Neural crest cell (in vitro differentiated cells): ENCODE measurements around the gene PC. TPM values are rescaled to one million over a fixed set of nuclear protein-coding genes. Genes with fewer than 3 reads are reported as not detected.
"Not testable (repeated sequence)": the region's sequence is repeated elsewhere in the genome, so short reads cannot be mapped to it uniquely, and the experiment has no call there.

ENCODE experiments used
- DNase-seq: peaks from one replicate; pipeline ENCODE4 v3.0.0; 2021; ENCODE audit warnings: low read depth, mixed read lengths, low spot score
- H3K27ac Mint-ChIP-seq: one replicate; pipeline ENCODE4 v1.8.0; 2021; ENCODE audit warnings: mild to moderate bottlenecking, mixed read lengths; ENCODE audit not compliant: unreplicated experiment
- H3K27me3 Mint-ChIP-seq: 2 replicates; pipeline ENCODE4 v1.8.0; 2021; ENCODE audit warnings: low read depth, mild to moderate bottlenecking, mixed read lengths
- H3K36me3 Mint-ChIP-seq: 2 replicates; pipeline ENCODE4 v1.8.0; 2021; ENCODE audit warnings: low read depth, mild to moderate bottlenecking, mixed read lengths
- H3K4me1 Mint-ChIP-seq: 2 replicates; pipeline ENCODE4 v1.8.0; 2021; ENCODE audit warnings: mixed read lengths
- H3K4me3 Mint-ChIP-seq: one replicate; pipeline ENCODE4 v1.8.0; 2021; ENCODE audit warnings: mild to moderate bottlenecking, mixed read lengths
- H3K9me3 Mint-ChIP-seq: 2 replicates; pipeline ENCODE4 v1.8.0; 2021; ENCODE audit warnings: mixed read lengths
- CTCF ChIP-seq: fragments of 200-600 bp; sonication (generic); conservative IDR thresholded peaks from 2 replicates; pipeline ENCODE4 v1.5.0; 2021; ENCODE audit warnings: antibody characterized with exemption, mild to moderate bottlenecking
- total RNA-seq: library from RNA; stranded (reverse); gene quantifications from 2 replicates; pipeline ENCODE4 v1.2.1, GENCODE V29; 2021

The PC gene
- total RNA-seq, 1 donor from 2014 or later, result 53.6 TPM

GRCh38 chr11:66834943-66835342 lies 123.2 kb downstream of the PC start:
- no peaks in the 10 kb centered on the region for H3K9me3 Mint-ChIP-seq
- no peak overlapping the region for H3K4me3 Mint-ChIP-seq
- H3K36me3 Mint-ChIP-seq, result peaks cover 2% of the 10 kb centered on the region
- no peak overlapping the region for H3K27ac Mint-ChIP-seq
- TF ChIP-seq CTCF, result no peak
- DNase-seq, result no peak
- H3K4me1 Mint-ChIP-seq, result peaks cover 5% of the 10 kb centered on the region
- H3K27me3 Mint-ChIP-seq, result no peaks in the 10 kb centered on the region

GRCh38 chr11:66834539-66834845 lies 123.7 kb downstream of the PC start:
- H3K27me3 Mint-ChIP-seq, result no peaks in the 10 kb centered on the region
- no peak for TF ChIP-seq CTCF
- peaks cover 2% of the 10 kb centered on the region for H3K36me3 Mint-ChIP-seq
- H3K27ac Mint-ChIP-seq, result no peak overlapping the region
- peaks cover 5% of the 10 kb centered on the region for H3K4me1 Mint-ChIP-seq
- DNase-seq, result no peak
- H3K9me3 Mint-ChIP-seq, result no peaks in the 10 kb centered on the region
- peak overlapping the region; percentile 24 for H3K4me3 Mint-ChIP-seq

- not testable (repeated sequence) for H3K4me1 Mint-ChIP-seq, DNase-seq, H3K9me3 Mint-ChIP-seq, H3K27me3 Mint-ChIP-seq, H3K4me3 Mint-ChIP-seq, H3K36me3 Mint-ChIP-seq
- peak overlapping the region; percentile 75 for H3K27ac Mint-ChIP-seq
These were observed 133.6 kb downstream of the PC start for GRCh38 chr11:66824573-66824972.

GRCh38 chr11:66823700-66824099 lies 134.5 kb downstream of the PC start:
- Mint-ChIP-seq H3K27me3 (no peaks in the 10 kb centered on the region), H3K27ac (no peak overlapping the region), H3K4me3 (no peak overlapping the region), H3K9me3 (no peaks in the 10 kb centered on the region), H3K4me1 (peaks cover 4% of the 10 kb centered on the region), H3K36me3 (no peaks in the 10 kb centered on the region)
- no peak for DNase-seq
- no peak for TF ChIP-seq CTCF

GRCh38 chr11:66820901-66821300 lies 137.3 kb downstream of the PC start:
- Mint-ChIP-seq H3K4me1 (no peaks in the 10 kb centered on the region), H3K27me3 (no peaks in the 10 kb centered on the region), H3K36me3 (no peaks in the 10 kb centered on the region), H3K4me3 (no peak overlapping the region), H3K27ac (no peak overlapping the region), H3K9me3 (no peaks in the 10 kb centered on the region)
- DNase-seq, result no peak
- no peak for TF ChIP-seq CTCF

- no peaks in the 10 kb centered on the region for H3K36me3 Mint-ChIP-seq
- no peaks in the 10 kb centered on the region for H3K4me1 Mint-ChIP-seq
- no peak for DNase-seq
- no peak overlapping the region for H3K27ac Mint-ChIP-seq
- no peaks in the 10 kb centered on the region for H3K9me3 Mint-ChIP-seq
- no peak for TF ChIP-seq CTCF
- no peaks in the 10 kb centered on the region for H3K27me3 Mint-ChIP-seq
- H3K4me3 Mint-ChIP-seq, result no peak overlapping the region
These were observed 137.8 kb downstream of the PC start for GRCh38 chr11:66820381-66820780.
